GM12878 (cell line): ENCODE data around the gene TMEM231. TPM values are rescaled to one million over a fixed set of nuclear protein-coding genes. Genes with fewer than 3 reads are reported as not detected.
A peak's percentile ranks its signal among the peaks of the same experiment; 100 is the strongest.

ENCODE experiments used
- ATAC-seq: fragments of 200-7000 bp; cut with Tn5 transposase; 3 replicates; pipeline ENCODE4 v1.9.1; 2020; ENCODE audit warnings: mild to moderate bottlenecking, moderate library complexity
- BruUV-seq: library from RNA; stranded (reverse); fragments of 400-500 nt; replicated peaks from 2 replicates; lab custom pipeline; 2021; lab: Mats Ljungman, UMichigan
- CTCF ChIA-PET: fragments of 300-600 bp; sonication (Branson Sonifier 250); formaldehyde crosslinking; extraction: SDS; loops from one replicate; lab custom pipeline; 2021; ENCODE audit warnings: inconsistent platforms; lab: Yijun Ruan, JAX
- POLR2A ChIA-PET: fragments of 350-600 bp; formaldehyde crosslinking; extraction: SDS; loops from one replicate; lab custom pipeline; 2021; ENCODE audit warnings: inconsistent platforms; lab: Charles Lee
- RAD21 ChIA-PET: fragments of 300-600 bp; sonication (Branson Sonifier 250); formaldehyde crosslinking; loops from one replicate; lab custom pipeline; 2023; ENCODE audit warnings: antibody characterized with exemption; ENCODE audit not compliant: unreplicated experiment; lab: Charles Lee
- SMC1A ChIA-PET: fragments of 300-600 bp; sonication (Branson Sonifier 250); formaldehyde crosslinking; loops from one replicate; lab custom pipeline; 2023; ENCODE audit not compliant: unreplicated experiment, uncharacterized antibody; lab: Charles Lee
- DNase-seq: peaks from one replicate; pipeline ENCODE4 v3.0.0-alpha.2; 2011; ENCODE audit warnings: low read depth, low spot score
- FAIRE-seq: peaks from 3 replicates; lab custom pipeline; 2011; peaks lifted over from hg19 to GRCh38; lab: Jason Lieb, UNC
- H2AFZ ChIP-seq: 2 replicates; pipeline ENCODE4 v1.6.0; 2011; ENCODE audit warnings: low read depth, low read length, control low read depth; ENCODE audit not compliant: control insufficient read depth
- H3K27ac ChIP-seq: 2 replicates; pipeline ENCODE4 v1.5.1; 2011; ENCODE audit warnings: control low read depth; ENCODE audit not compliant: control insufficient read depth, insufficient read depth
- H3K27me3 ChIP-seq, 2 experiments: replicated peaks in 1 of 2; 2 replicates each; pipeline versions ENCODE4 v1.6.0 to v1.6.1; 2011; ENCODE audit warnings: low read length in 1 of 2; ENCODE audit not compliant: control insufficient read depth in 2 of 2, insufficient read depth in 2 of 2
- H3K36me3 ChIP-seq, 2 experiments: 2 replicates each; pipeline ENCODE4 v1.5.1; 2011; ENCODE audit warnings: low read length in 1 of 2; ENCODE audit not compliant: control insufficient read depth in 2 of 2, insufficient read depth in 2 of 2
- H3K4me1 ChIP-seq: 2 replicates; pipeline ENCODE4 v1.6.1; 2011; ENCODE audit warnings: mild to moderate bottlenecking, low read length, moderate library complexity, mixed read lengths; ENCODE audit not compliant: control insufficient read depth, insufficient read depth
- H3K4me2 ChIP-seq: 2 replicates; pipeline ENCODE4 v1.6.0; 2011; ENCODE audit warnings: control low read depth; ENCODE audit not compliant: control insufficient read depth, insufficient read depth
- H3K4me3 ChIP-seq: fragments of 200-600 bp; sonication (generic); 2 replicates; pipeline ENCODE4 v1.5.1; 2016
- H3K79me2 ChIP-seq: 2 replicates; pipeline ENCODE4 v1.6.0; 2011; ENCODE audit warnings: low read length; ENCODE audit not compliant: control insufficient read depth, insufficient read depth
- H3K9ac ChIP-seq: 2 replicates; pipeline ENCODE4 v1.8.0; 2011; ENCODE audit warnings: low read length, control low read depth, mixed read lengths; ENCODE audit not compliant: control insufficient read depth, insufficient read depth
- H3K9me3 ChIP-seq: replicated peaks from 3 replicates; pipeline ENCODE4 v1.5.1; 2011; ENCODE audit warnings: mild to moderate bottlenecking, low read length; ENCODE audit not compliant: control insufficient read depth, insufficient read depth
- H4K20me1 ChIP-seq: 2 replicates; pipeline ENCODE4 v1.6.0; 2011; ENCODE audit not compliant: control insufficient read depth, insufficient read depth
- ATF7 ChIP-seq: fragments of 450-650 bp; IDR thresholded peaks from 2 replicates; pipeline ENCODE4 v1.6.1; 2016; ENCODE audit warnings: low read depth, mild to moderate bottlenecking
- BCLAF1 ChIP-seq: fragments of 450-650 bp; IDR thresholded peaks from 2 replicates; pipeline ENCODE4 v1.6.1; 2017; ENCODE audit warnings: antibody characterized with exemption, mild to moderate bottlenecking, moderate library complexity
- BHLHE40 ChIP-seq, 2 experiments: fragments of 450-650 bp in 1 of 2; IDR thresholded peaks; 2 replicates each; pipeline ENCODE4 v1.6.1; 2011 to 2017; ENCODE audit warnings: low read depth in 2 of 2, borderline replicate concordance in 1 of 2, improper control_type of control experiment in 1 of 2, low read length in 1 of 2, mild to moderate bottlenecking in 1 of 2
- E4F1 ChIP-seq: fragments of 450-650 bp; IDR thresholded peaks from 2 replicates; pipeline ENCODE4 v1.6.1; 2018; ENCODE audit warnings: borderline replicate concordance, mild to moderate bottlenecking; ENCODE audit not compliant: partially characterized antibody
- HSF1 ChIP-seq: fragments of 150-350 bp; IDR thresholded peaks from 2 replicates; pipeline ENCODE4 v1.6.1; 2014; ENCODE audit warnings: mild to moderate bottlenecking, low read depth, low read length
- NBN ChIP-seq: fragments of 450-650 bp; IDR thresholded peaks from 2 replicates; pipeline ENCODE4 v1.6.1; 2016
- PBX3 ChIP-seq: IDR thresholded peaks from 2 replicates; pipeline ENCODE4 v1.6.1; 2011; ENCODE audit warnings: mild to moderate bottlenecking, low read depth, low read length, moderate library complexity; ENCODE audit not compliant: insufficient replicate concordance
- PML ChIP-seq: IDR thresholded peaks from 2 replicates; pipeline ENCODE4 v1.6.1; 2012; ENCODE audit warnings: low read length, inconsistent platforms
- RELA ChIP-seq: fragments of 450-650 bp; IDR thresholded peaks from 2 replicates; pipeline ENCODE4 v1.8.0; 2014; ENCODE audit warnings: borderline replicate concordance; ENCODE audit not compliant: partially characterized antibody
- SUZ12 ChIP-seq: fragments of 200-600 bp; sonication (generic); IDR thresholded peaks from one replicate; pipeline ENCODE4 v1.6.1; 2018; ENCODE audit warnings: antibody characterized with exemption, mild to moderate bottlenecking; ENCODE audit not compliant: unreplicated experiment
- ZSCAN29 ChIP-seq: fragments of 450-650 bp; IDR thresholded peaks from 2 replicates; pipeline ENCODE4 v1.6.1; 2017; ENCODE audit warnings: mild to moderate bottlenecking, moderate library complexity
- WGBS: methylation state at CpG from one replicate; pipeline ENCODE4 v1.1.6; 2016; ENCODE audit warnings: low lambda C conversion rate; ENCODE audit not compliant: insufficient replicate concordance, insufficient coverage; ENCODE audit errors: missing lambda C conversion rate; 5-methylcytosine and 5-hydroxymethylcytosine counted together
- in situ Hi-C: fragments of 300-500 bp; cut with MboI; formaldehyde crosslinking; loops from 9 replicates; pipeline ENCODE4 v1.14.3; 2018; ENCODE audit warnings: mixed read lengths
- intact Hi-C: fragments of 100-400 bp; cut with micrococcal nuclease; formaldehyde crosslinking; loops from one replicate; pipeline ENCODE4 v1.14.2; 2022; ENCODE audit not compliant: unreplicated experiment
- polyA plus RNA-seq, 11 experiments: library from polyadenylated mRNA; depleted of rRNA in 4 of 11; unstranded in 6 of 11; stranded (reverse) in 5 of 11; fragments of >200 nt; fragmentation: Nextera tagmentation in 4 of 11; fragmentation: Illumina TruSeq in 1 of 11; extraction: Ambion mirVana in 4 of 11; extraction: Trizol in 1 of 11; gene quantifications; 1 replicate in 1 of 11; 2 replicates in 10 of 11; pipeline versions ENCODE4 v1.2.1 to v1.2.3, GENCODE V29; 2011 to 2016; ENCODE audit warnings: inconsistent platforms in 2 of 11, missing spikeins in 2 of 11, low read depth in 1 of 11
- total RNA-seq, 4 experiments: library from RNA; depleted of rRNA in 3 of 4; stranded (reverse); fragments of >200 nt in 3 of 4; fragmentation: Illumina TruSeq in 1 of 4; extraction: Trizol in 1 of 4; gene quantifications; 2 replicates each; pipeline versions ENCODE4 v1.2.1 to v1.2.3, GENCODE V29; 2013 to 2021

Gene TMEM231
- total and polyA plus RNA-seq, 10 of the 15 experiments (the other 5 are each of a cell fraction or from before 2014, with no cell fraction given), result 1.2 to 9.1 (median 5.9) TPM

GRCh38 chr16:75578725-75579124 is 22.7 kb upstream of the TMEM231 start:
- H3K4me3 ChIP-seq, result no peak overlapping the region
- no TSS peak for BruUV-seq
- intact Hi-C loops, result no loop called here
- in situ Hi-C loops, result no loop called here
- ATAC-seq (no peak), DNase-seq (no peak), FAIRE-seq (no peak)
- ChIA-PET POLR2A (interaction anchor here (2.8 kb wide), 1 partner anchor 13 kb away, joined by 11 read pairs; the partner anchor contains the start of gene GABARAPL2), CTCF (interaction anchor here (0.8 to 1.8 kb wide), 5 partner anchors 22 to 125 kb away, joined by 3 to 7 read pairs (median 3); partner anchors contain the start of gene TMEM231), RAD21 (interaction anchor here (1.0 kb wide), 1 partner anchor 30 kb away, joined by 4 read pairs; no protein-coding TSS in a partner anchor), SMC1A (interaction anchor here (0.7 to 2.1 kb wide), 5 partner anchors 12 to 103 kb away, joined by 3 to 6 read pairs (median 3); partner anchors contain the start of gene ADAT1)
- H3K27ac ChIP-seq, result 0 out of 2 replicates have a peak overlapping the region, but pooled peaks have one; percentile 20
- H3K9ac ChIP-seq, result no peak overlapping the region
- peaks cover 41% of the 10 kb centered on the region for H3K4me1 ChIP-seq
- H3K4me2 ChIP-seq, result peak overlapping the region; percentile 29; the same call in 1 of the 2 replicates
- H3K79me2 ChIP-seq, result peaks cover 15% of the 10 kb centered on the region
- H3K9me3 ChIP-seq, result no peaks in the 10 kb centered on the region
- H3K36me3 ChIP-seq, result peaks cover 1 to 10% of the 10 kb centered on the region in 2 experiments
- no peaks in the 10 kb centered on the region for H3K27me3 ChIP-seq
- no peaks in the 10 kb centered on the region for H4K20me1 ChIP-seq
- 93% methylated on average over 2 of the region's 2 CpGs for WGBS
- no peak overlapping the region for H2AFZ ChIP-seq
- TF ChIP-seq E4F1, result no peak
- TF ChIP-seq BHLHE40 (IDR thresholded peaks at IDR 0.05; ENCODE audit: borderline replicate concordance in 1 of 2, low read depth in 2 of 2, low read length in 1 of 2), result no peak
- no peak for TF ChIP-seq SUZ12
- no peak for TF ChIP-seq NBN
- TF ChIP-seq PBX3, result no peak
- no peak for TF ChIP-seq ATF7
- no peak for TF ChIP-seq HSF1
- no peak for TF ChIP-seq BCLAF1
- TF ChIP-seq PML, result no peak
- no peak for TF ChIP-seq RELA
- TF ChIP-seq ZSCAN29, result no peak
